ENCODE results near the gene SEL1L2.

SEL1L2 gene

GRCh38 chr20:13800728-13801134 is 189.7 kb downstream of the SEL1L2 start (continued):
- TF ChIP-seq ZNF530 (tag by site-specific recombination; IDR thresholded peaks at IDR 0.05; ENCODE audit: low read depth) (no peak), ZXDB (tag by site-specific recombination; IDR thresholded peaks at IDR 0.05) (no peak), PRDM1 (tag by site-specific recombination; IDR thresholded peaks at IDR 0.05) (peak; percentile 78), ZNF654 (tag by site-specific recombination; IDR thresholded peaks at IDR 0.05; ENCODE audit: low read depth) (no peak), ZNF202 (tag by site-specific recombination; IDR thresholded peaks at IDR 0.05; ENCODE audit: borderline replicate concordance) (no peak), ZBTB44 (tag by site-specific recombination; IDR thresholded peaks at IDR 0.05) (peak; percentile 52; the same call in 1 of the 2 replicates), BCL11A (tag by site-specific recombination; IDR thresholded peaks at IDR 0.05; ENCODE audit: low read depth) (no peak), ZNF830 (tag by site-specific recombination; IDR thresholded peaks at IDR 0.05; ENCODE audit: low read depth) (no peak), MEIS1 (CRISPR knock-in tag; IDR thresholded peaks at IDR 0.05; ENCODE audit: borderline replicate concordance) (no peak), KLF8 (tag by site-specific recombination; IDR thresholded peaks at IDR 0.05) (no peak), ZBTB49 (tag by site-specific recombination; IDR thresholded peaks at IDR 0.05; ENCODE audit: low read depth) (no peak), ZNF571 (tag by site-specific recombination; IDR thresholded peaks at IDR 0.05) (no peak), ZNF707 (tag by site-specific recombination; IDR thresholded peaks at IDR 0.05) (no peak), ZNF76 (tag by site-specific recombination; IDR thresholded peaks at IDR 0.05; ENCODE audit: borderline replicate concordance, low read depth) (no peak), TCF7L2 (IDR thresholded peaks at IDR 0.05; ENCODE audit: borderline replicate concordance, low read depth, low read length) (no peak), ZBTB17 (tag by site-specific recombination; IDR thresholded peaks at IDR 0.05) (peak; percentile 45; the same call in 1 of the 2 replicates), ZNF391 (tag by site-specific recombination; IDR thresholded peaks at IDR 0.05; ENCODE audit: borderline replicate concordance, low read depth) (no peak), ZNF132 (tag by site-specific recombination; IDR thresholded peaks at IDR 0.05; ENCODE audit: borderline replicate concordance) (no peak), ZNF354C (tag by site-specific recombination; IDR thresholded peaks at IDR 0.05; ENCODE audit: borderline replicate concordance, low read depth) (no peak), SCRT2 (tag by site-specific recombination; IDR thresholded peaks at IDR 0.05) (peak; percentile 79)

GRCh38 chr20:13799974-13800373 is 190.4 kb downstream of the SEL1L2 start:
- Histone ChIP-seq H3K9me3 (ENCODE audit: control insufficient read depth, insufficient read depth, low read depth, low read length) (no peaks in the 10 kb centered on the region), H3K27ac (ENCODE audit: extremely low read depth, low read depth, low read length) (no peak overlapping the region), H3K36me3 (ENCODE audit: control insufficient read depth in 2 of 2, insufficient read depth in 1 of 2, low read length in 2 of 2) (peaks cover 48 to 93% of the 10 kb centered on the region in 2 experiments), H3K4me1 (ENCODE audit: control insufficient read depth, insufficient read depth, low read length) (no peaks in the 10 kb centered on the region), H3K4me3 (ENCODE audit: low read depth, low read length) (no peak overlapping the region)
- CTCF ChIA-PET, result interaction anchor here (0.6 to 1.6 kb wide), 2 partner anchors 11 to 243 kb away, joined by 4 to 8 read pairs; no protein-coding TSS in a partner anchor
- POLR2A ChIA-PET, result interaction anchor here (1.0 to 1.7 kb wide), 2 partner anchors 12 to 15 kb away, joined by 3 to 5 read pairs; partner anchors contain the start of genes ESF1 and NDUFAF5
- no peak for TF ChIP-seq ZNF416 (tag by site-specific recombination; IDR thresholded peaks at IDR 0.05)
- no peak for TF ChIP-seq ZNF274 (IDR thresholded peaks at IDR 0.05; ENCODE audit: low read length)
- TF ChIP-seq ZNF274 (tag by site-specific recombination; IDR thresholded peaks at IDR 0.05; ENCODE audit: borderline replicate concordance), result no peak
- TF ChIP-seq ZNF214 (tag by site-specific recombination; IDR thresholded peaks at IDR 0.05; ENCODE audit: borderline replicate concordance), result no peak
- no peak for TF ChIP-seq ZNF155 (tag by site-specific recombination; IDR thresholded peaks at IDR 0.05)
- no peak for TF ChIP-seq ZNF404 (tag by site-specific recombination; IDR thresholded peaks at IDR 0.05)
